ENCODE measurements around the gene MYO1A.

DNA sequence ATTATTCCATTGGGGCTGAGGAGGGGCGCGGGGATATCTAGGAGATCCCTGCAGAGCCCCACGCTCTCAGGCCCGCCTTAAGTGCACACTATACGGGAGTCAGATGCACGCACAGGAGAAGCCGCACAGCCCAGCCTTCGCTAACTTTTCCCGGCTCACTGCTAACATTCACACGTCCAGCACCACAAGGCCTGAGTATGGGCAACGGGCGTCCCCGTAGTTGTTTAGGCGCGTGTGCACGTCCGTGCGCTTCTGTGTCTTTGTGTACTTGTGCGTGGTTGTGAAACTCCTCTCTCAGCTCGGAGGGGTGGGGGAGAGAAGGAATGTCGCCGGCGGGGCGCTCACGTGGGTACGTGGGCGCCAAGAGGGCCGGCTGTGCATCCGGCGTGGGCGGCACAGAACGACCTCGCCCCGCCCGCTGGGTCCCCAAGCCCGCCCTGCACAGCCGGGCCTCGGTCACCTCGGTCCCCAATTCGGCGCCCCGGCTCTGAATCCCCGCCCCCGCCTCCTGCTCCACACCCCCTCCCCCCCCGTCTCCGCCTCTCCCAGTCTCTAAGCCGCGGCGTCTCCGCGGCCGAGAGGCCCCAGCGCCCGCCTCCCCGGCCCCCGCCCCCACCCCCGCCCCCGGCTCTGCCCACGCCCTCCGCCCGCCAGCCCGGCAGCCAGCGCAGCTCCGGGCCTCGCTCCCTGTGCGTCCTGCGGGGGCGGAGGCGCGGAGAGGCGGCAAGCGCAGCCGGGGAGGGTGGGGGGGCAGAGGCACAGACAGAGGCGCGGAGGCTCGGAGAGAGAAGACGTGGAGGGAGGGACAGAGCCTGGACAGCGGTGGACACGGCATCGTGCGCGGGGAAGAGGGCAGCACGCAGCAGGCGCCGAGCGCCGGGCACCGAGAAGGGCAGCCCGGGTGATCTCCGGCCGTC is 38.7 kb upstream of the MYO1A start, which contains the start of gene NAB2:
- TF ChIP-seq, protein P1, sequence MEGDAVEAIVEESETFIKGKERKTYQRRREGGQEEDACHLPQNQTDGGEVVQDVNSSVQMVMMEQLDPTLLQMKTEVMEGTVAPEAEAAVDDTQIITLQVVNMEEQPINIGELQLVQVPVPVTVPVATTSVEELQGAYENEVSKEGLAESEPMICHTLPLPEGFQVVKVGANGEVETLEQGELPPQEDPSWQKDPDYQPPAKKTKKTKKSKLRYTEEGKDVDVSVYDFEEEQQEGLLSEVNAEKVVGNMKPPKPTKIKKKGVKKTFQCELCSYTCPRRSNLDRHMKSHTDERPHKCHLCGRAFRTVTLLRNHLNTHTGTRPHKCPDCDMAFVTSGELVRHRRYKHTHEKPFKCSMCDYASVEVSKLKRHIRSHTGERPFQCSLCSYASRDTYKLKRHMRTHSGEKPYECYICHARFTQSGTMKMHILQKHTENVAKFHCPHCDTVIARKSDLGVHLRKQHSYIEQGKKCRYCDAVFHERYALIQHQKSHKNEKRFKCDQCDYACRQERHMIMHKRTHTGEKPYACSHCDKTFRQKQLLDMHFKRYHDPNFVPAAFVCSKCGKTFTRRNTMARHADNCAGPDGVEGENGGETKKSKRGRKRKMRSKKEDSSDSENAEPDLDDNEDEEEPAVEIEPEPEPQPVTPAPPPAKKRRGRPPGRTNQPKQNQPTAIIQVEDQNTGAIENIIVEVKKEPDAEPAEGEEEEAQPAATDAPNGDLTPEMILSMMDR (conservative IDR thresholded peaks at IDR 0.05), result no peak
- no peak for TF ChIP-seq ZFX (IDR thresholded peaks at IDR 0.05)
